Uterus (tissue), 4 donors: ENCODE results near the gene CD53. TPM values are rescaled to one million over a fixed set of nuclear protein-coding genes. Genes with fewer than 3 reads are reported as not detected.
"Not testable (repeated sequence)": the region's sequence is repeated elsewhere in the genome, so short reads cannot be mapped to it uniquely, and the experiment has no call there.

ENCODE experiments used
- DNase-seq, 2 donors: peaks; one replicate each; pipeline ENCODE4 v3.0.0-alpha.2; 2019 to 2020
- H3K27ac ChIP-seq, 2 donors: fragments of 200-600 bp; sonication (generic); 1 replicate in 1 of 2; 2 replicates in 1 of 2; pipeline ENCODE4 v1.5.1; 2016 to 2018
- H3K27me3 ChIP-seq, 2 donors: fragments of 200-600 bp; sonication (generic); one replicate each; pipeline ENCODE4 v1.5.1; 2018 to 2019; ENCODE audit warnings: control low read depth in 1 of 2
- H3K36me3 ChIP-seq, 2 donors: fragments of 200-600 bp; sonication (generic); one replicate each; pipeline ENCODE4 v1.5.1; 2019; ENCODE audit warnings: control low read depth in 1 of 2
- H3K4me1 ChIP-seq, 2 donors: fragments of 200-600 bp; sonication (generic); one replicate each; pipeline ENCODE4 v1.5.1; 2018 to 2019; ENCODE audit warnings: control low read depth in 1 of 2
- H3K4me3 ChIP-seq, 2 donors: fragments of 200-600 bp; sonication (generic); 1 replicate in 1 of 2; 2 replicates in 1 of 2; pipeline ENCODE4 v1.5.1; 2018 to 2019; ENCODE audit warnings: mild to moderate bottlenecking in 1 of 2
- H3K9me3 ChIP-seq, 2 donors: fragments of 200-600 bp; sonication (generic); one replicate each; pipeline ENCODE4 v1.5.1; 2019; ENCODE audit warnings: control low read depth in 1 of 2
- CTCF ChIP-seq, 4 experiments: fragments of 200-600 bp in 2 of 4; fragments of 450-650 bp in 2 of 4; sonication (generic) in 2 of 4; IDR thresholded peaks; one replicate each; pipeline ENCODE4 v1.5.1; 2016 to 2019; ENCODE audit warnings: antibody characterized with exemption in 4 of 4, mild to moderate bottlenecking in 2 of 4, moderate library complexity in 1 of 4
- POLR2A ChIP-seq, 2 donors: fragments of 450-650 bp; IDR thresholded peaks; one replicate each; pipeline ENCODE4 v1.6.1; 2016; ENCODE audit warnings: antibody characterized with exemption in 2 of 2, mild to moderate bottlenecking in 1 of 2, moderate library complexity in 1 of 2
- intact Hi-C: fragments of 100-400 bp; cut with DNase I; formaldehyde crosslinking; loops from one replicate; pipeline ENCODE4 v1.15.1; 2023; ENCODE audit warnings: low total_unique reads
- total RNA-seq, 4 donors: library from RNA; depleted of rRNA in 3 of 4; stranded (reverse); fragments of >200 nt in 3 of 4; gene quantifications; one replicate each; pipeline versions ENCODE4 v1.1.0 to v1.2.4, GENCODE V29; 2014 to 2023
- donor health status: DM: yes; HTN: yes; CAD: no.

CD53 gene, protein sequence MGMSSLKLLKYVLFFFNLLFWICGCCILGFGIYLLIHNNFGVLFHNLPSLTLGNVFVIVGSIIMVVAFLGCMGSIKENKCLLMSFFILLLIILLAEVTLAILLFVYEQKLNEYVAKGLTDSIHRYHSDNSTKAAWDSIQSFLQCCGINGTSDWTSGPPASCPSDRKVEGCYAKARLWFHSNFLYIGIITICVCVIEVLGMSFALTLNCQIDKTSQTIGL
- 10 to 100 TPM in 3 of 4 donors, 1 to 10 TPM in 1; 1.0 to 16.6 (median 11.1) TPM for total RNA-seq

- Histone ChIP-seq H3K4me3 (no peak within 1 kb of the TSS), H3K4me1 (no peaks in the 10 kb centered on the region), H3K27me3 (no peaks in the 10 kb centered on the region), H3K36me3 (no peaks in the 10 kb centered on the region), H3K27ac (peak within 1 kb of the TSS in 1 of 2 donors; percentile 33), H3K9me3 (no peaks in the 10 kb centered on the region)
- TF ChIP-seq POLR2A (IDR thresholded peaks at IDR 0.05) (no peak), CTCF (IDR thresholded peaks at IDR 0.05) (no peak)
- DNase-seq: no peak
- intact Hi-C loops: no loop called here
These were observed at the start of gene CD53 for GRCh38 chr1:110872745-110873720. Gene CD53, plus strand, starts transcription at chr1:110873148. Its CDS starts 18,261 bp downstream, at chr1:110891409.

GRCh38 chr1:110824192-110824591 is 48.8 kb upstream of the CD53 start:
- intact Hi-C loops: no loop called here
- no peak overlapping the region for H3K4me3 ChIP-seq
- H3K36me3 ChIP-seq: no peaks in the 10 kb centered on the region
- H3K27ac ChIP-seq: no peak overlapping the region
- no peak for DNase-seq
- H3K27me3 ChIP-seq: no peaks in the 10 kb centered on the region
- no peaks in the 10 kb centered on the region for H3K4me1 ChIP-seq
- no peaks in the 10 kb centered on the region for H3K9me3 ChIP-seq
- TF ChIP-seq POLR2A (IDR thresholded peaks at IDR 0.05) (no peak), CTCF (IDR thresholded peaks at IDR 0.05) (no peak)

DNA sequence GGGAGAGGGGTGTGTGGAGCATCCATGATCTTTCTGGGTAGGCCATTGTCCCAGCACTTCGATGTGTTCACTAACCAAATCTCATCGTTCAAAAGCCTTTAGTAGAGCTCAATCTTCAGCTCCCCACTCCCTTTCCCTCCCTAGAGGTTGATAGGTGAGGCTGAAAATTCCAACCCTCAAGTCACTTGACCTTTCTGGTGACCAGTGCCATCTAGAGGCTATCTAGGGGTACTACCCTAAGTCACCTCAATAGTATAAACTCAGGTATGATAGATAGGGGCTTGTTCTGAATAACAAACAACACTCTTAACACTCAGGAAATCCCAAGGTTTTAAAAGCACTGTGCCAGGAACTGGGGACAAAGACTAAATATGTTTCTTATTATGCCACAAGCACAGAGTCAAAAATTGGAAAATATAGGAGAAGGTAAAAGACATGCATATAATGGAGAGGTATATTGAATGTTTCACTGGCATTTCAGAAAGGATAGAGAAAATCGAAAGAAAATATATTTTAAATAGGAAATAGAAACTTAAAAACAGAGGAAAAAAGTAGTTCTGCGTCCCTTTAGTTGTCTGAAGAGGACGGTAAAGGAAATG is 42.9 kb upstream of the CD53 start:
- Histone ChIP-seq H3K9me3 (no peaks in the 10 kb centered on the region), H3K4me1 (no peaks in the 10 kb centered on the region), H3K4me3 (no peak overlapping the region), H3K27ac (no peak overlapping the region), H3K27me3 (no peaks in the 10 kb centered on the region), H3K36me3 (no peaks in the 10 kb centered on the region)
- TF ChIP-seq CTCF (IDR thresholded peaks at IDR 0.05) (no peak), POLR2A (IDR thresholded peaks at IDR 0.05) (no peak)
- no peak for DNase-seq
- intact Hi-C loops: no loop called here

DNA sequence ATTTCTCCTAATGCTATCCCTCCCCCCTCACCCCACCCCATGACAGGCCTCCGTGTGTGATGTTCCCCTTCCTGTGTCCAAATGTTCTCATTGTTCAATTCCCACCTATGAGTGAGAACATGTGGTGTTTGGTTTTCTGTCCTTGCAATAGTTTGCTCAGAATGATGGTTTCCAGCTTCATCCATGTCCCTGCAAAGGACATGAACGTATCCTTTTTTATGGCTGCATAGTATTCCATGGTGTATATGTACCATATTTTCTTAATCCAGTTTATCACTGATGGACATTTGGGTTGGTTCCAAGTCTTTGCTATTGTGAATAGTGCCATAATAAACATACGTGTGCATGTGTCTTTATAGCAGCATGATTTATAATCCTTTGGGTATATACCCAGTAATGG is 39.2 kb upstream of the CD53 start:
- H3K36me3 ChIP-seq, H3K4me3 ChIP-seq, H3K4me1 ChIP-seq, H3K9me3 ChIP-seq, intact Hi-C loops, H3K27ac ChIP-seq, H3K27me3 ChIP-seq, DNase-seq: not testable (repeated sequence)

DNA sequence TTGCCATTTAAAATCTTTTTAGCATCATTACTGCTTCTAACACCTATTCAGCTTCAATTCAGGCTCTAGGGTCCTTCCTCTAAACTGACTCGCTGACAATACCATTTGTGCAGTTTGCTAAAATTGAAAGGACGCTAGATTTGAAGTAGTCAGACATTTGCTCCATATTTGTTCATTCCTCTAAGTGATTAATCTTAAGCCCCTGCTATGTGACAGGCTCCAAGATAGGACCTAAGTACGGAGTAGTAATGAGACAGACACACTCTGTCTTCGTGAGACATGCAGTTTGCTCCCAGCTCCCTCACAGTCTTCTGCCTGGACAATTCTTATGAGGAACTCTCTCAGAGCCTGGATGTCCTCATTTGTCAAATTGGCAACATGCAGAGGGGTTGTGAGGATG is 26.1 kb upstream of the CD53 start:
- Histone ChIP-seq H3K27me3 (no peaks in the 10 kb centered on the region), H3K9me3 (no peaks in the 10 kb centered on the region), H3K27ac (no peak overlapping the region), H3K36me3 (no peaks in the 10 kb centered on the region), H3K4me3 (no peak overlapping the region), H3K4me1 (no peaks in the 10 kb centered on the region)
- no peak for DNase-seq
- intact Hi-C loops: no loop called here
- no peak for TF ChIP-seq CTCF (IDR thresholded peaks at IDR 0.05)
- TF ChIP-seq POLR2A (IDR thresholded peaks at IDR 0.05): no peak
